ENCODE results near the gene PLD1. TPM values are rescaled to one million over a fixed set of nuclear protein-coding genes. Genes with fewer than 3 reads are reported as not detected.

Gene PLD1
- total RNA-seq, 1 donor: 18.1 TPM

DNA sequence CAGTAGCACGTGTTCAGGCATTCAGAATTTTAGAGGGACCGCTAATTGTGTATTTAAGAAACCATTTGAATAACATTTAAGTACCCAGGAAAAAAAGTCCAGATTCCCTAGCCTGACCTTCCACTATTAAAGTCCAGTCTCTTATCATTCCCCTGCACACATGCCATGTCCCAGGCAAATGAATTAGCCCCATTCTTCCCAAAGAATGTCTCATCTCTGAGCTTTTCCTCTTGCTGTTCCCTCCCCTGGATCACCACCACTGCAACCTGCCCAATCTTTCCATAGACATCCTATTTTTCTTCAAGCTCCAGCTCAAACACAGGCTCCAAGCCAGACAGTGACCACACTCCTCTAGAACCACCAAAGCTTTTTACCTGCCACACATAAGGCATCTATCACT, 25.9 kb downstream of the PLD1 start:
- no peak for DNase-seq (ENCODE audit: insufficient read length, low spot score, missing footprints)
- Histone ChIP-seq H3K4me3 (ENCODE audit: insufficient read depth, low read length) (no peak overlapping the region), H3K27me3 (ENCODE audit: insufficient read depth, low read length) (no peaks in the 10 kb centered on the region), H2AFZ (ENCODE audit: low read length) (no peak overlapping the region), H4K20me1 (ENCODE audit: insufficient read depth, low read length) (no peaks in the 10 kb centered on the region), H3K4me1 (ENCODE audit: insufficient read depth, low read length) (peaks cover 21% of the 10 kb centered on the region), H3K4me2 (ENCODE audit: insufficient read depth, low read length) (no peak overlapping the region), H3K79me2 (ENCODE audit: insufficient read depth, low read length) (no peaks in the 10 kb centered on the region), H3K36me3 (ENCODE audit: insufficient read depth, low read length) (no peaks in the 10 kb centered on the region), H3K27ac (ENCODE audit: low read depth, low read length) (no peak overlapping the region), H3K9me3 (ENCODE audit: low read depth, low read length) (no peaks in the 10 kb centered on the region)
- TF ChIP-seq, protein P1, sequence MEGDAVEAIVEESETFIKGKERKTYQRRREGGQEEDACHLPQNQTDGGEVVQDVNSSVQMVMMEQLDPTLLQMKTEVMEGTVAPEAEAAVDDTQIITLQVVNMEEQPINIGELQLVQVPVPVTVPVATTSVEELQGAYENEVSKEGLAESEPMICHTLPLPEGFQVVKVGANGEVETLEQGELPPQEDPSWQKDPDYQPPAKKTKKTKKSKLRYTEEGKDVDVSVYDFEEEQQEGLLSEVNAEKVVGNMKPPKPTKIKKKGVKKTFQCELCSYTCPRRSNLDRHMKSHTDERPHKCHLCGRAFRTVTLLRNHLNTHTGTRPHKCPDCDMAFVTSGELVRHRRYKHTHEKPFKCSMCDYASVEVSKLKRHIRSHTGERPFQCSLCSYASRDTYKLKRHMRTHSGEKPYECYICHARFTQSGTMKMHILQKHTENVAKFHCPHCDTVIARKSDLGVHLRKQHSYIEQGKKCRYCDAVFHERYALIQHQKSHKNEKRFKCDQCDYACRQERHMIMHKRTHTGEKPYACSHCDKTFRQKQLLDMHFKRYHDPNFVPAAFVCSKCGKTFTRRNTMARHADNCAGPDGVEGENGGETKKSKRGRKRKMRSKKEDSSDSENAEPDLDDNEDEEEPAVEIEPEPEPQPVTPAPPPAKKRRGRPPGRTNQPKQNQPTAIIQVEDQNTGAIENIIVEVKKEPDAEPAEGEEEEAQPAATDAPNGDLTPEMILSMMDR (IDR thresholded peaks at IDR 0.05; ENCODE audit: extremely low read depth, low read depth, low read length): no peak

DNA sequence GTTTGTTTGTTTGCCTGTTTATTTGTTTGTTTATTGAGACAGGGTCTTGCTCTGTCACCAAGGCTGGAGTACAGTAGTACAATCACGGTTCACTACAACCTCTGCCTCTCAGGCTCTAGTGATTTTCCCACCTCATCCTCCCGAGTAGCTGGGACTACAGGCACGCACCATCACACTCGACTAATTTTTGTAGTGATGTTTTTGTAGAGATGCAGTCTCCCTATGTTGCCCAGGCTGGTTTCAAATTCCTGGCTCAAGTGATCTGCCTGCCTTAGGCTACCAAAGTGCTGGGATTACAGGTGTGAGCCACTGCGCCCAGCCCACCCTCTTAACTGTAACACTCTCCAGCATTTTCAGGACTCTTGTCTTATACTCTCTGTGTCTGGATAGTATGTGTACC, 26.7 kb downstream of the PLD1 start:
- H3K27ac ChIP-seq (ENCODE audit: low read depth, low read length): no peak overlapping the region
- no peaks in the 10 kb centered on the region for H3K36me3 ChIP-seq (ENCODE audit: insufficient read depth, low read length)
- no peak overlapping the region for H2AFZ ChIP-seq (ENCODE audit: low read length)
- no peak for DNase-seq (ENCODE audit: insufficient read length, low spot score, missing footprints)
- TF ChIP-seq, protein P1 (IDR thresholded peaks at IDR 0.05; ENCODE audit: extremely low read depth, low read depth, low read length): no peak
- no peaks in the 10 kb centered on the region for H3K27me3 ChIP-seq (ENCODE audit: insufficient read depth, low read length)
- no peaks in the 10 kb centered on the region for H3K9me3 ChIP-seq (ENCODE audit: low read depth, low read length)
- H3K4me3 ChIP-seq (ENCODE audit: insufficient read depth, low read length): no peak overlapping the region
- H3K4me1 ChIP-seq (ENCODE audit: insufficient read depth, low read length): peaks cover 15% of the 10 kb centered on the region
- no peak overlapping the region for H3K4me2 ChIP-seq (ENCODE audit: insufficient read depth, low read length)
- no peaks in the 10 kb centered on the region for H4K20me1 ChIP-seq (ENCODE audit: insufficient read depth, low read length)
- no peaks in the 10 kb centered on the region for H3K79me2 ChIP-seq (ENCODE audit: insufficient read depth, low read length)

GRCh38 chr3:171783086-171783485, 27.2 kb downstream of the PLD1 start:
- TF ChIP-seq, protein P1 (IDR thresholded peaks at IDR 0.05; ENCODE audit: extremely low read depth, low read depth, low read length): no peak
- peaks cover 11% of the 10 kb centered on the region for H3K4me1 ChIP-seq (ENCODE audit: insufficient read depth, low read length)

DNA sequence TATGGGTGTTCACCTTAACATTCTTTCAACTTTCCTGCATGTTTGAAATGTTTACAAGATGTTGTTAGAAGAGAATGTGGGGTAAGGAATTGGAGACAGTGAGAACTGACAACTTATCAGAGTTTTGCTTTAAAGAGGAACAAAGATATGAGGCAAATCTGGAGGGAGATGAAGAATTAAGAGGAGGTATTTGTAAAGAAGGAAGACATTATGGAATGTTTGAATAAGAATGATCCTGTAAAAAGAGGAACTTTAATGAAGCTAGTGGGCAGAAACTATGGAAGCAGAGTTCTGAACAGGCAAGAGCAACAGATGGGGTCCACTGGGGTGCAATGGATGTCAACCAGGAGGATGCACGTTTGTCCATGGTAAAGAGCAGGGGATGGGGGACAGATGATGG, 27.7 kb downstream of the PLD1 start:
- no peaks in the 10 kb centered on the region for H3K9me3 ChIP-seq (ENCODE audit: low read depth, low read length)
- H3K27ac ChIP-seq (ENCODE audit: low read depth, low read length): peak overlapping the region; percentile 59
- H3K27me3 ChIP-seq (ENCODE audit: insufficient read depth, low read length): no peaks in the 10 kb centered on the region
- H3K4me1 ChIP-seq (ENCODE audit: insufficient read depth, low read length): peaks cover 11% of the 10 kb centered on the region
- no peaks in the 10 kb centered on the region for H3K36me3 ChIP-seq (ENCODE audit: insufficient read depth, low read length)
- H3K79me2 ChIP-seq (ENCODE audit: insufficient read depth, low read length): no peaks in the 10 kb centered on the region
- H3K4me3 ChIP-seq (ENCODE audit: insufficient read depth, low read length): no peak overlapping the region
- no peak for DNase-seq (ENCODE audit: insufficient read length, low spot score, missing footprints)
- H4K20me1 ChIP-seq (ENCODE audit: insufficient read depth, low read length): no peaks in the 10 kb centered on the region
- no peak overlapping the region for H3K4me2 ChIP-seq (ENCODE audit: insufficient read depth, low read length)
- peak overlapping the region; percentile 12 for H2AFZ ChIP-seq (ENCODE audit: low read length)
- TF ChIP-seq, protein P1 (IDR thresholded peaks at IDR 0.05; ENCODE audit: extremely low read depth, low read depth, low read length): no peak

More at GRCh38 chr3:171783086-171783485, 27.2 kb downstream of the PLD1 start:
- peak; percentile 65 for DNase-seq (ENCODE audit: insufficient read length, low spot score, missing footprints)
- Histone ChIP-seq H3K4me2 (ENCODE audit: insufficient read depth, low read length) (no peak overlapping the region), H2AFZ (ENCODE audit: low read length) (peak overlapping the region; percentile 12), H3K27ac (ENCODE audit: low read depth, low read length) (peak overlapping the region; percentile 59), H3K79me2 (ENCODE audit: insufficient read depth, low read length) (no peaks in the 10 kb centered on the region), H3K9me3 (ENCODE audit: low read depth, low read length) (no peaks in the 10 kb centered on the region), H4K20me1 (ENCODE audit: insufficient read depth, low read length) (no peaks in the 10 kb centered on the region), H3K27me3 (ENCODE audit: insufficient read depth, low read length) (no peaks in the 10 kb centered on the region), H3K36me3 (ENCODE audit: insufficient read depth, low read length) (no peaks in the 10 kb centered on the region), H3K4me3 (ENCODE audit: insufficient read depth, low read length) (no peak overlapping the region)

Data from osteoblast (primary cell).